ENCODE results near the gene ESR2. TPM values are rescaled to one million over a fixed set of nuclear protein-coding genes. Genes with fewer than 3 reads are reported as not detected.

ESR2 gene
- total RNA-seq, 1 experiment from 2014 or later: 0.03 TPM

DNA sequence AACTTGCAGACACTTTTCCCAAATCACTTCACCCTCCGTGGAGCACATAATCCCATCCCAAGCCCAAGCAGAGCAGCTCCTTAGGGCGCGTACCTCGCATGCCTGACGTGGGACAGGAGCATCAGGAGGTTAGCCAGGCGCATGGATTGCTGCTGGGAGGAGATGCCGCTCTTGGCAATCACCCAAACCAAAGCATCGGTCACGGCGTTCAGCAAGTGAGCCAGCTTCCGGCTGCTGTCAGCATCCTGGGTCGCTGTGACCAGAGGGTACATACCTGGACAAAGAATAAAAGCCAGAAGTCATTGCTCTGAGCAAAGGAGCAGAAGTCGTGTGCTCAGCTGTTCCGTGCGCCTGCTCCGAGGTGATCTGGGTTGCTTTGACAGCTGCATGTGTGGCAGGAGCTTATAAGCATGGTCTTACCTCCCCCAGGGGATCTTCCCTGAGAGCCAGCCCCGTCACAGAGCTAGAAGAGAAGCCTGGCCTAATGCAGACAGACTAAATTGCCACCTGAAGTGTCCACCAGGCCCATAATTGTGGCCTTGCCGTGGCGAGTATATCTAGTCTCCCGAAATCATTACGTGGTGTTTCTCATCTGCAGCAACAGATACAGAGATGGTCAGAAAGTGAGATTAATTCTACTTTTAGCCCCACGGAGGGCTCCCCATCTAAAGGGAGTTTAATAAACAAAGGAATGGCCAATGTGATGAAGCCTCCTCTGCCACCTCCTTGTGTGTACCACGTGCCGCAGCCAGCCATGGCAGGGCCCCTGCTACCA is 59.1 kb downstream of the ESR2 start:
- in situ Hi-C loops (cut with HindIII; ENCODE audit: low pct_unique_long_range_greater_than_20kb, low sequenced_read_pairs): no loop called here
- no peak for DNase-seq (ENCODE audit: low read depth, low spot score)

GRCh38 chr14:64233531-64234190 is 60.5 kb downstream of the ESR2 start:
- in situ Hi-C loops (cut with HindIII; ENCODE audit: low pct_unique_long_range_greater_than_20kb, low sequenced_read_pairs): no loop called here
- peak; percentile 28 for DNase-seq (ENCODE audit: low read depth, low spot score)

GRCh38 chr14:64232944-64233343 is 61.2 kb downstream of the ESR2 start:
- no peak for DNase-seq (ENCODE audit: low read depth, low spot score)
- in situ Hi-C loops (cut with HindIII; ENCODE audit: low pct_unique_long_range_greater_than_20kb, low sequenced_read_pairs): no loop called here

GRCh38 chr14:64232095-64232838 is 61.9 kb downstream of the ESR2 start:
- in situ Hi-C loops (cut with HindIII; ENCODE audit: low pct_unique_long_range_greater_than_20kb, low sequenced_read_pairs): no loop called here
- DNase-seq (ENCODE audit: low read depth, low spot score): peak; percentile 97

DNA sequence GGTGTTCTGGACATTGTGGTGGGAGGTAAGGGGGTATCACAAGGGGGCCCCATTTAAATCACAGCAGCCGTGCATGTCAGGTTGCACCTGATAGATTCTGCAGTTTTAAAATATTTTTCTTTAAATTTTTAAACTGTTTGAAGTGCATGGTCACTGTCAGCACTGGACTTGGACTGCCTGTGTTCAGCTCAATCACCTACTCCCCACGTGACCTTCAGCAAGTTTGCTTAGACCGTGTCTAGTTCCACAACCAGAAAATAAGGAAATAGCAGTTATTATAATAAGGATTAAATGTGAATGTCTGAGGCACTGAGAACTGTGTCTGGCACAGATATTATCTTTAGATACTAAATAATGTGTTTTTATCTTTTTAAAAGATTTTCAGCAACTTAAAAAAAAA is 64.7 kb downstream of the ESR2 start:
- DNase-seq (ENCODE audit: low read depth, low spot score): no peak
- in situ Hi-C loops (cut with HindIII; ENCODE audit: low pct_unique_long_range_greater_than_20kb, low sequenced_read_pairs): no loop called here

GRCh38 chr14:64227856-64228255 is 66.3 kb downstream of the ESR2 start:
- in situ Hi-C loops (cut with HindIII; ENCODE audit: low pct_unique_long_range_greater_than_20kb, low sequenced_read_pairs): no loop called here
- DNase-seq (ENCODE audit: low read depth, low spot score): no peak

- in situ Hi-C loops (cut with HindIII; ENCODE audit: low pct_unique_long_range_greater_than_20kb, low sequenced_read_pairs): no loop called here
- DNase-seq (ENCODE audit: low read depth, low spot score): no peak
Observed at GRCh38 chr14:64225151-64225757, 68.9 kb downstream of the ESR2 start.

DNA sequence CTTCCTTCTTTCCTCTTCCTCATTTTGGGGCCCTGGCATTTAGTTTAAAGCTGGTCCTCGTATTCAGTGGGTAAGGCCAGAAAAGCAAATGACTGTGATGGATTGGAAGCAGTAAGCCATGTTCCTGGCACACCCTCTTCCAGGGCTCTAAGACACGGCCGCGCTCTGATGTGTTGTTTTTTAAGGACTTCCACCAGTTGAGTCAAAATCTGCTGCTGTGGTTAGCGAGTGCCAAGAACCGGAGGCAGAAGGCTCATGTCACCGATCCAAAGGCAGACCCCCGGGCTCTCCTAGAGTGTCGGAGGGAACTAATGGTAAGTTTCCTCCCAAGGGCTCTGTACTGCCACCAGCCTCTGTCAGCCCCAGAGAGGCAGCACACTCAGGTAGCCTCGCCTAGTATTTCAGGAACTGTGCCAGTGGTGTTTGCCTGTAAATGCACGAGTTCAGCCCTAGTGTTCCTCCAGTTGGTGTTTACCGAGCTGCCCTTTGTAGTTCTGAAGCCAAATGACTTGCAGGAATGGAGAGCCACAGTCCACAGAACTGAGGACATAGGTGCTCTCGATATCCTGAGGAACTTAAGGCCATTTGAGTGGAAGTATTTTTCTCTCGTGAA is 72.7 kb downstream of the ESR2 start:
- in situ Hi-C loops (cut with HindIII; ENCODE audit: low pct_unique_long_range_greater_than_20kb, low sequenced_read_pairs): no loop called here
- no peak for DNase-seq (ENCODE audit: low read depth, low spot score)

GRCh38 chr14:64220466-64220865 is 73.7 kb downstream of the ESR2 start:
- DNase-seq (ENCODE audit: low read depth, low spot score): no peak
- in situ Hi-C loops (cut with HindIII; ENCODE audit: low pct_unique_long_range_greater_than_20kb, low sequenced_read_pairs): no loop called here

GRCh38 chr14:64220056-64220455 is 74.1 kb downstream of the ESR2 start:
- DNase-seq (ENCODE audit: low read depth, low spot score): no peak
- in situ Hi-C loops (cut with HindIII; ENCODE audit: low pct_unique_long_range_greater_than_20kb, low sequenced_read_pairs): no loop called here

GRCh38 chr14:64218344-64219240 is 75.6 kb downstream of the ESR2 start:
- no peak for DNase-seq (ENCODE audit: low read depth, low spot score)
- in situ Hi-C loops (cut with HindIII; ENCODE audit: low pct_unique_long_range_greater_than_20kb, low sequenced_read_pairs): no loop called here

DNA sequence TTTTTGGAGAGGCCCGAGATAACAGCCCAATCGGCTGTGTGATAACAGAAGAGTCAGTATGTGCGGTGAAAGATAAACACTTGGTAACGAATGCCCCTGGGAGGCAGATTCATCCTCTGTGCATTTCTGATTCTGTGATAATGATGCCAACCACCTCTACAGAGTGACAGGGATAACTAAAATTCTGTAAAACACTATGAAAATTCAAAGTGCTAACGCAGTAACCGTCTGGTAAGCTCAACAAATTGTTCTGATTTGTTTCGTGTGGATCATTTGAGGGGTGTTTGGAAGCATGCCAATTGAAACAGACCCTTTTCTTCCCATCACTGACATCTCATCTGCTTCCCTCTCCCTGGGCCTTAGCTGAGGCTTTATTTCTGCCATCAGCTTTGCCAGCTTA is 76.3 kb downstream of the ESR2 start:
- in situ Hi-C loops (cut with HindIII; ENCODE audit: low pct_unique_long_range_greater_than_20kb, low sequenced_read_pairs): no loop called here

GRCh38 chr14:64217308-64217707 is 76.9 kb downstream of the ESR2 start:
- in situ Hi-C loops (cut with HindIII; ENCODE audit: low pct_unique_long_range_greater_than_20kb, low sequenced_read_pairs): no loop called here

More for the DNA sequence above, 76.3 kb downstream of the ESR2 start:
- DNase-seq (ENCODE audit: low read depth, low spot score): no peak

GRCh38 chr14:64215978-64216377 is 78.2 kb downstream of the ESR2 start:
- DNase-seq (ENCODE audit: low read depth, low spot score): no peak
- in situ Hi-C loops (cut with HindIII; ENCODE audit: low pct_unique_long_range_greater_than_20kb, low sequenced_read_pairs): no loop called here

More at GRCh38 chr14:64217308-64217707, 76.9 kb downstream of the ESR2 start:
- DNase-seq (ENCODE audit: low read depth, low spot score): no peak

GRCh38 chr14:64215274-64215673 is 78.9 kb downstream of the ESR2 start:
- in situ Hi-C loops (cut with HindIII; ENCODE audit: low pct_unique_long_range_greater_than_20kb, low sequenced_read_pairs): no loop called here
- no peak for DNase-seq (ENCODE audit: low read depth, low spot score)

GRCh38 chr14:64213853-64214570 is 80.2 kb downstream of the ESR2 start:
- no peak for DNase-seq (ENCODE audit: low read depth, low spot score)

More at GRCh38 chr14:64213853-64214570, 80.2 kb downstream of the ESR2 start:
- in situ Hi-C loops (cut with HindIII; ENCODE audit: low pct_unique_long_range_greater_than_20kb, low sequenced_read_pairs): no loop called here

Data from SK-MEL-5 (cell line).